ENCODE measurements around the gene FYB1.

DNA sequence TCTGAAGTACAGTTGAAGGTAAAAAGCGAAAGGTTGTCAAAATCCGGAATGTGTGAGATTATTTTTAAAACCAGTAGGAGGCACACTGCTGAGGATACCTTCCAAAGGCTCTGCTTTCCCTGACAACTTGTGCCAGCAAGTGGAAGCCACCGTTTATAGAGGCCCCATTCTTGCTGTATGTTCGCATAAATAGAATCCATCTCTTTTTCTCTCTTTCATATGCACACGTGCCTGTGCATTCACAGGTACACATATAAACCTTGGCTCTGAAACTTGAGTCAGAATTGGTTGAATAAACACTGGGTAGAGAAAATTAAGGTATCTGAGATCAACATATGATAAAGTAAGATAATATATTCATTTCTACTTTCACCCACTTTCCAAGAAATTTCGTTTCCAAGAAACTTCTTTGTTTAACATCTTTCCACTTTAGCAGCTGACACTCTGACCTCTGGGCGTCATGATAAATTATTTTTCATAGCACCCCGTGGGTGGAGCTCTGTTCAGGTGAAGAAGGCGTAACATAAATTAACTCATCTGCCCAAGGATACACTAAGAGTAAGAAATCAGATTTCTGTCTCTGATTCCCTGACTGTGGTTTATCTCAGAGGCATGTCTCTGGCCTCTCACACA, 81.4 kb downstream of the FYB1 start:
- TF ChIP-seq OSR1 (CRISPR knock-in tag; IDR thresholded peaks at IDR 0.05) (no peak), BACH2 (CRISPR knock-in tag; IDR thresholded peaks at IDR 0.05; ENCODE audit: borderline replicate concordance) (no peak), ESRRG (CRISPR knock-in tag; IDR thresholded peaks at IDR 0.05) (no peak), ARNTL (CRISPR knock-in tag; IDR thresholded peaks at IDR 0.05; ENCODE audit: borderline replicate concordance, low read depth) (no peak), RARB (CRISPR knock-in tag; IDR thresholded peaks at IDR 0.05) (no peak), ZC3H10 (CRISPR knock-in tag; IDR thresholded peaks at IDR 0.05) (no peak), ZNF565 (CRISPR knock-in tag; conservative IDR thresholded peaks at IDR 0.05; ENCODE audit: low read depth) (no peak), ZFP3 (CRISPR knock-in tag; IDR thresholded peaks at IDR 0.05) (no peak), CSDC2 (CRISPR knock-in tag; IDR thresholded peaks at IDR 0.05) (no peak)
- TF ChIP-seq, protein P1, sequence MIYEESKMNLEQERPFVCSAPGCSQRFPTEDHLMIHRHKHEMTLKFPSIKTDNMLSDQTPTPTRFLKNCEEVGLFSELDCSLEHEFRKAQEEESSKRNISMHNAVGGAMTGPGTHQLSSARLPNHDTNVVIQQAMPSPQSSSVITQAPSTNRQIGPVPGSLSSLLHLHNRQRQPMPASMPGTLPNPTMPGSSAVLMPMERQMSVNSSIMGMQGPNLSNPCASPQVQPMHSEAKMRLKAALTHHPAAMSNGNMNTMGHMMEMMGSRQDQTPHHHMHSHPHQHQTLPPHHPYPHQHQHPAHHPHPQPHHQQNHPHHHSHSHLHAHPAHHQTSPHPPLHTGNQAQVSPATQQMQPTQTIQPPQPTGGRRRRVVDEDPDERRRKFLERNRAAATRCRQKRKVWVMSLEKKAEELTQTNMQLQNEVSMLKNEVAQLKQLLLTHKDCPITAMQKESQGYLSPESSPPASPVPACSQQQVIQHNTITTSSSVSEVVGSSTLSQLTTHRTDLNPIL (CRISPR knock-in tag; IDR thresholded peaks at IDR 0.05; ENCODE audit: low read depth), result no peak
- TF ChIP-seq, protein P2, sequence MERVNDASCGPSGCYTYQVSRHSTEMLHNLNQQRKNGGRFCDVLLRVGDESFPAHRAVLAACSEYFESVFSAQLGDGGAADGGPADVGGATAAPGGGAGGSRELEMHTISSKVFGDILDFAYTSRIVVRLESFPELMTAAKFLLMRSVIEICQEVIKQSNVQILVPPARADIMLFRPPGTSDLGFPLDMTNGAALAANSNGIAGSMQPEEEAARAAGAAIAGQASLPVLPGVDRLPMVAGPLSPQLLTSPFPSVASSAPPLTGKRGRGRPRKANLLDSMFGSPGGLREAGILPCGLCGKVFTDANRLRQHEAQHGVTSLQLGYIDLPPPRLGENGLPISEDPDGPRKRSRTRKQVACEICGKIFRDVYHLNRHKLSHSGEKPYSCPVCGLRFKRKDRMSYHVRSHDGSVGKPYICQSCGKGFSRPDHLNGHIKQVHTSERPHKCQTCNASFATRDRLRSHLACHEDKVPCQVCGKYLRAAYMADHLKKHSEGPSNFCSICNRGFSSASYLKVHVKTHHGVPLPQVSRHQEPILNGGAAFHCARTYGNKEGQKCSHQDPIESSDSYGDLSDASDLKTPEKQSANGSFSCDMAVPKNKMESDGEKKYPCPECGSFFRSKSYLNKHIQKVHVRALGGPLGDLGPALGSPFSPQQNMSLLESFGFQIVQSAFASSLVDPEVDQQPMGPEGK (CRISPR knock-in tag; IDR thresholded peaks at IDR 0.05; ENCODE audit: borderline replicate concordance), result no peak
- TF ChIP-seq, protein P3, sequence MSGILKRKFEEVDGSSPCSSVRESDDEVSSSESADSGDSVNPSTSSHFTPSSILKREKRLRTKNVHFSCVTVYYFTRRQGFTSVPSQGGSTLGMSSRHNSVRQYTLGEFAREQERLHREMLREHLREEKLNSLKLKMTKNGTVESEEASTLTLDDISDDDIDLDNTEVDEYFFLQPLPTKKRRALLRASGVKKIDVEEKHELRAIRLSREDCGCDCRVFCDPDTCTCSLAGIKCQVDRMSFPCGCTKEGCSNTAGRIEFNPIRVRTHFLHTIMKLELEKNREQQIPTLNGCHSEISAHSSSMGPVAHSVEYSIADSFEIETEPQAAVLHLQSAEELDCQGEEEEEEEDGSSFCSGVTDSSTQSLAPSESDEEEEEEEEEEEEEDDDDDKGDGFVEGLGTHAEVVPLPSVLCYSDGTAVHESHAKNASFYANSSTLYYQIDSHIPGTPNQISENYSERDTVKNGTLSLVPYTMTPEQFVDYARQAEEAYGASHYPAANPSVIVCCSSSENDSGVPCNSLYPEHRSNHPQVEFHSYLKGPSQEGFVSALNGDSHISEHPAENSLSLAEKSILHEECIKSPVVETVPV (CRISPR knock-in tag; IDR thresholded peaks at IDR 0.05), result no peak
